Smooth muscle cell (in vitro differentiated cells): ENCODE data around the gene SUPT3H. TPM values are rescaled to one million over a fixed set of nuclear protein-coding genes. Genes with fewer than 3 reads are reported as not detected.

Experiments used
- DNase-seq: peaks from one replicate; lab custom pipeline; 2025; ENCODE audit not compliant: unreplicated experiment; lab: John Stamatoyannopoulos, UW
- H2AFZ ChIP-seq: fragments of 200-600 bp; sonication (generic); 2 replicates; pipeline ENCODE4 v1.6.0; 2016; ENCODE audit warnings: antibody characterized with exemption, low read depth, mild to moderate bottlenecking
- H3F3A ChIP-seq: fragments of 200-600 bp; sonication (generic); 2 replicates; pipeline ENCODE4 v1.6.0; 2017; ENCODE audit warnings: antibody characterized with exemption, low read depth
- H3K27ac ChIP-seq: fragments of 200-600 bp; sonication (generic); 2 replicates; pipeline ENCODE4 v1.5.1; 2016; ENCODE audit warnings: low read depth, mild to moderate bottlenecking
- H3K27me3 ChIP-seq: fragments of 200-600 bp; sonication (generic); 2 replicates; pipeline ENCODE4 v1.6.1; 2016; ENCODE audit warnings: low read depth, mild to moderate bottlenecking
- H3K36me3 ChIP-seq: fragments of 200-600 bp; sonication (generic); 2 replicates; pipeline ENCODE4 v1.5.1; 2016; ENCODE audit warnings: low read depth
- H3K4me1 ChIP-seq: fragments of 200-600 bp; sonication (generic); 2 replicates; pipeline ENCODE4 v1.5.1; 2016; ENCODE audit warnings: low read depth
- H3K4me2 ChIP-seq: fragments of 200-600 bp; sonication (generic); 2 replicates; pipeline ENCODE4 v1.6.0; 2016; ENCODE audit warnings: mild to moderate bottlenecking
- H3K4me3 ChIP-seq: fragments of 200-600 bp; sonication (generic); 2 replicates; pipeline ENCODE4 v1.5.1; 2016; ENCODE audit warnings: mild to moderate bottlenecking
- H3K79me2 ChIP-seq: fragments of 200-600 bp; sonication (generic); 2 replicates; pipeline ENCODE4 v1.6.0; 2016; ENCODE audit warnings: low read depth, mild to moderate bottlenecking
- H3K9ac ChIP-seq: fragments of 200-600 bp; sonication (generic); 2 replicates; pipeline ENCODE4 v1.6.0; 2016; ENCODE audit warnings: low read depth
- H3K9me3 ChIP-seq: fragments of 200-600 bp; sonication (generic); replicated peaks from 2 replicates; pipeline ENCODE4 v1.5.1; 2016; ENCODE audit warnings: low read depth
- H4K20me1 ChIP-seq: fragments of 200-600 bp; sonication (generic); 2 replicates; pipeline ENCODE4 v1.6.0; 2016; ENCODE audit warnings: low read depth
- CTCF ChIP-seq: fragments of 200-600 bp; sonication (generic); IDR thresholded peaks from 2 replicates; pipeline ENCODE4 v1.5.1; 2017; ENCODE audit warnings: borderline replicate concordance, mild to moderate bottlenecking, antibody characterized with exemption; ENCODE audit not compliant: insufficient read depth, poor library complexity, severe bottlenecking
- WGBS: methylation state at CpG from one replicate; pipeline ENCODE4 v1.1.7; 2016; ENCODE audit warnings: low lambda C conversion rate; 5-methylcytosine and 5-hydroxymethylcytosine counted together
- polyA plus RNA-seq: library from polyadenylated mRNA; unstranded; fragments of >200 nt; fragmentation: Nextera tagmentation; extraction: Ambion mirVana; gene quantifications from 2 replicates; pipeline ENCODE4 v1.2.1, GENCODE V29; 2016
- total RNA-seq: library from RNA; depleted of rRNA; stranded (reverse); fragments of >200 nt; gene quantifications from 2 replicates; pipeline ENCODE4 v1.2.3, GENCODE V29; 2014

SUPT3H gene
- total and polyA plus RNA-seq, 2 experiments from 2014 or later = 19.4 to 22.9 TPM

GRCh38 chr6:44855562-44856411, 521.9 kb downstream of the SUPT3H start:
- H3K9ac ChIP-seq = no peak overlapping the region

GRCh38 chr6:44854712-44855443, 522.9 kb downstream of the SUPT3H start:
- Histone ChIP-seq H3K27me3 (no peaks in the 10 kb centered on the region), H3K36me3 (no peaks in the 10 kb centered on the region), H3K9ac (no peak overlapping the region), H4K20me1 (no peaks in the 10 kb centered on the region), H3K4me1 (peaks cover 3% of the 10 kb centered on the region), H3K4me3 (no peak overlapping the region), H3F3A (peaks cover 4% of the 10 kb centered on the region), H3K79me2 (no peaks in the 10 kb centered on the region), H3K9me3 (no peaks in the 10 kb centered on the region), H3K4me2 (peak overlapping the region; percentile 71), H3K27ac (peak overlapping the region; percentile 39), H2AFZ (peak overlapping the region; percentile 36)
- no peak for TF ChIP-seq CTCF
- no peak for DNase-seq
- WGBS = 27% methylated on average over 2 of the region's 2 CpGs

More at GRCh38 chr6:44855562-44856411, 521.9 kb downstream of the SUPT3H start:
- no peaks in the 10 kb centered on the region for H3K27me3 ChIP-seq
- H3K9me3 ChIP-seq = no peaks in the 10 kb centered on the region
- peak overlapping the region; percentile 71 for H3K4me2 ChIP-seq
- no peaks in the 10 kb centered on the region for H3K36me3 ChIP-seq
- no peaks in the 10 kb centered on the region for H3K79me2 ChIP-seq
- H3F3A ChIP-seq = peaks cover 4% of the 10 kb centered on the region
- H3K27ac ChIP-seq = peak overlapping the region; percentile 39
- H3K4me3 ChIP-seq = no peak overlapping the region
- no peaks in the 10 kb centered on the region for H4K20me1 ChIP-seq
- no peak for TF ChIP-seq CTCF
- peak overlapping the region; percentile 36 for H2AFZ ChIP-seq
- no peak for DNase-seq
- WGBS = 52% methylated on average over 7 of the region's 7 CpGs
- H3K4me1 ChIP-seq = peaks cover 3% of the 10 kb centered on the region

- no peak overlapping the region for H3K4me2 ChIP-seq
- H3K9me3 ChIP-seq = no peaks in the 10 kb centered on the region
- no peaks in the 10 kb centered on the region for H3K4me1 ChIP-seq
- no peaks in the 10 kb centered on the region for H4K20me1 ChIP-seq
- no peak overlapping the region for H3K9ac ChIP-seq
- no peak overlapping the region for H2AFZ ChIP-seq
- WGBS = 76% methylated on average over 1 of the region's 1 CpG
- no peak overlapping the region for H3K27ac ChIP-seq
- no peak for DNase-seq
- H3K27me3 ChIP-seq = no peaks in the 10 kb centered on the region
- H3K79me2 ChIP-seq = no peaks in the 10 kb centered on the region
- no peak overlapping the region for H3K4me3 ChIP-seq
- H3F3A ChIP-seq = peaks cover 4% of the 10 kb centered on the region
- H3K36me3 ChIP-seq = no peaks in the 10 kb centered on the region
- TF ChIP-seq CTCF = no peak
These were observed 526.6 kb downstream of the SUPT3H start for GRCh38 chr6:44851176-44851575.
